HepG2 (cell line): ENCODE data around the gene TAMALIN. TPM values are rescaled to one million over a fixed set of nuclear protein-coding genes. Genes with fewer than 3 reads are reported as not detected.
A peak's percentile ranks its signal among the peaks of the same experiment; 100 is the strongest.

Experiments used
- ARNT2 ChIP-seq: sonication (generic); formaldehyde crosslinking; IDR thresholded peaks from 2 replicates; pipeline ENCODE4 v1.8.0; 2022; ENCODE audit warnings: mild to moderate bottlenecking, low read depth, missing genetic modification reagents, moderate library complexity
- CBX2 ChIP-seq, 2 experiments: fragments of 200-600 bp in 1 of 2; sonication (generic); formaldehyde crosslinking in 1 of 2; IDR thresholded peaks; 2 replicates each; pipeline versions ENCODE4 v1.7.0 to v1.8.1; 2018 to 2022; ENCODE audit warnings: low read depth in 2 of 2, low read length in 1 of 2, mild to moderate bottlenecking in 1 of 2, missing genetic modification reagents in 1 of 2
- CCDC6 ChIP-seq: sonication (generic); formaldehyde crosslinking; IDR thresholded peaks from 2 replicates; pipeline ENCODE4 v1.8.1; 2022; ENCODE audit warnings: mild to moderate bottlenecking, missing genetic modification reagents, moderate library complexity
- CERS6 ChIP-seq: sonication (generic); formaldehyde crosslinking; IDR thresholded peaks from 2 replicates; pipeline ENCODE4 v1.5.0; 2020; ENCODE audit warnings: missing genetic modification reagents
- GLI4 ChIP-seq: sonication (generic); formaldehyde crosslinking; IDR thresholded peaks from 2 replicates; pipeline ENCODE4 v1.5.1; 2020; ENCODE audit warnings: missing genetic modification reagents, mild to moderate bottlenecking, moderate library complexity, borderline replicate concordance
- HDAC1 ChIP-seq: sonication (generic); formaldehyde crosslinking; IDR thresholded peaks from 2 replicates; pipeline ENCODE4 v1.5.1; 2020; ENCODE audit warnings: mild to moderate bottlenecking, missing genetic modification reagents
- KAT7 ChIP-seq: IDR thresholded peaks from 2 replicates; pipeline ENCODE4 v1.6.1; 2018; ENCODE audit warnings: borderline replicate concordance, missing compliant biosample characterization
- KLF13 ChIP-seq: sonication (generic); formaldehyde crosslinking; IDR thresholded peaks from 2 replicates; pipeline ENCODE4 v1.4.0; 2020; ENCODE audit warnings: mild to moderate bottlenecking, missing genetic modification reagents
- MIER2 ChIP-seq: IDR thresholded peaks from 2 replicates; pipeline ENCODE4 v1.6.1; 2016; ENCODE audit warnings: missing biosample characterization, missing genetic modification reagents
- MNT ChIP-seq: fragments of 450-650 bp; IDR thresholded peaks from 2 replicates; pipeline ENCODE4 v1.6.1; 2016
- PHF8 ChIP-seq: sonication (generic); formaldehyde crosslinking; IDR thresholded peaks from 2 replicates; pipeline ENCODE4 v1.5.0; 2020; ENCODE audit warnings: missing genetic modification reagents
- PTBP1 ChIP-seq: fragments of 200-400 bp; formaldehyde crosslinking; IDR thresholded peaks from 2 replicates; pipeline ENCODE4 v1.6.1; 2018; ENCODE audit warnings: low read length, low read depth; ENCODE audit not compliant: poor library complexity, severe bottlenecking
- RFXAP ChIP-seq: sonication (generic); formaldehyde crosslinking; IDR thresholded peaks from 2 replicates; pipeline ENCODE4 v1.4.0; 2020; ENCODE audit warnings: missing genetic modification reagents, borderline replicate concordance
- SIN3A ChIP-seq: IDR thresholded peaks from 2 replicates; pipeline ENCODE4 v1.6.1; 2011; ENCODE audit warnings: low read depth, mild to moderate bottlenecking, control low read depth, low read length, borderline replicate concordance
- SP140L ChIP-seq: sonication (generic); formaldehyde crosslinking; IDR thresholded peaks from 2 replicates; pipeline ENCODE4 v1.4.0; 2020; ENCODE audit warnings: missing genetic modification reagents, borderline replicate concordance
- THAP11 ChIP-seq: IDR thresholded peaks from 2 replicates; pipeline ENCODE4 v1.6.1; 2016; ENCODE audit warnings: missing biosample characterization, missing genetic modification reagents
- ZNF232 ChIP-seq: sonication (generic); formaldehyde crosslinking; IDR thresholded peaks from 2 replicates; pipeline ENCODE4 v1.4.0; 2020; ENCODE audit warnings: missing genetic modification reagents, borderline replicate concordance
- ZNF503 ChIP-seq: sonication (generic); formaldehyde crosslinking; IDR thresholded peaks from 2 replicates; pipeline ENCODE4 v1.4.0; 2020; ENCODE audit warnings: missing genetic modification reagents
- ZNF577 ChIP-seq: sonication (generic); formaldehyde crosslinking; IDR thresholded peaks from 2 replicates; pipeline ENCODE4 v1.4.0; 2020; ENCODE audit warnings: mild to moderate bottlenecking, low read depth, missing genetic modification reagents, borderline replicate concordance
- ZNF580 ChIP-seq: IDR thresholded peaks from 2 replicates; pipeline ENCODE4 v1.6.1; 2016; ENCODE audit warnings: low read depth, borderline replicate concordance
- ZUFSP ChIP-seq: sonication (generic); formaldehyde crosslinking; IDR thresholded peaks from 2 replicates; pipeline ENCODE4 v1.9.0; 2021; ENCODE audit warnings: missing genetic modification reagents, mild to moderate bottlenecking, borderline replicate concordance
- polyA plus RNA-seq, 8 experiments: library from polyadenylated mRNA; depleted of rRNA in 3 of 8; stranded (reverse) in 7 of 8; unstranded in 1 of 8; fragments of >200 nt; fragmentation: Illumina TruSeq in 4 of 8; extraction: Trizol in 4 of 8; gene quantifications; 2 replicates each; pipeline versions ENCODE4 v1.2.1 to v1.2.3, GENCODE V29; 2011 to 2016; ENCODE audit warnings: low read depth in 4 of 8, missing spikeins in 1 of 8, mixed read lengths in 1 of 8; ENCODE audit not compliant: insufficient read depth in 1 of 8
- total RNA-seq, 5 experiments: library from RNA; depleted of rRNA; stranded (reverse); fragments of >200 nt; fragmentation: Illumina TruSeq; extraction: Trizol; gene quantifications; 2 replicates each; pipeline ENCODE4 v1.2.3, GENCODE V29; 2016; ENCODE audit warnings: low read depth in 1 of 5

The TAMALIN gene
- total and polyA plus RNA-seq, 2 of the 13 experiments (the other 11 are each of a cell fraction or from before 2014, with no cell fraction given) = 2.9 to 10.9 TPM

- TF ChIP-seq CERS6 (CRISPR knock-in tag) (no peak), KLF13 (CRISPR knock-in tag) (no peak), HDAC1 (peak; percentile 69), PHF8 (CRISPR knock-in tag) (0 out of 2 replicates have a peak, but pooled peaks have one; percentile 48), SIN3A (peak; percentile 38; the same call in 1 of the 2 replicates), ZUFSP (CRISPR knock-in tag) (no peak), CCDC6 (CRISPR knock-in tag) (no peak), ZNF577 (CRISPR knock-in tag) (no peak), MNT (no peak), GLI4 (no peak), SP140L (no peak), KAT7 (CRISPR knock-in tag) (no peak), ZNF580 (CRISPR knock-in tag) (peak; percentile 52; the same call in 1 of the 2 replicates), ARNT2 (0 out of 2 replicates have a peak, but pooled peaks have one; percentile 27), RFXAP (CRISPR knock-in tag) (peak; percentile 87; the same call in 1 of the 2 replicates), ZNF232 (CRISPR knock-in tag) (no peak; the same call in 1 of the 2 replicates), THAP11 (CRISPR knock-in tag) (0 out of 2 replicates have a peak, but pooled peaks have one; percentile 42), MIER2 (CRISPR knock-in tag) (no peak), ZNF503 (CRISPR knock-in tag) (no peak), PTBP1 (peak; percentile 17), CBX2 (IDR thresholded peaks at IDR 0.05; ENCODE audit: low read depth, low read length) (no peak), CBX2 (CRISPR knock-in tag; IDR thresholded peaks at IDR 0.05; ENCODE audit: low read depth) (no peak)
Observed at GRCh38 chr12:52032804-52033445, 26.2 kb downstream of the TAMALIN start (continued).
